HG02981 (cell line): Measurements from ENCODE around the gene TENM4.
"Not testable (repeated sequence)": the region's sequence is repeated elsewhere in the genome, so short reads cannot be mapped to it uniquely, and the experiment has no call there.

Experiments
- ATAC-seq: cut with Tn5 transposase; IDR thresholded peaks from one replicate; pipeline ENCODE4 v1.9.1; 2021; ENCODE audit warnings: mild to moderate bottlenecking, moderate library complexity; ENCODE audit not compliant: unreplicated experiment

TENM4 gene

GRCh38 chr11:79255965-79256364 lies 184.9 kb downstream of the TENM4 start:
- no peak for ATAC-seq

- ATAC-seq, result no peak
Observed at GRCh38 chr11:79253280-79253679, 187.6 kb downstream of the TENM4 start.

DNA sequence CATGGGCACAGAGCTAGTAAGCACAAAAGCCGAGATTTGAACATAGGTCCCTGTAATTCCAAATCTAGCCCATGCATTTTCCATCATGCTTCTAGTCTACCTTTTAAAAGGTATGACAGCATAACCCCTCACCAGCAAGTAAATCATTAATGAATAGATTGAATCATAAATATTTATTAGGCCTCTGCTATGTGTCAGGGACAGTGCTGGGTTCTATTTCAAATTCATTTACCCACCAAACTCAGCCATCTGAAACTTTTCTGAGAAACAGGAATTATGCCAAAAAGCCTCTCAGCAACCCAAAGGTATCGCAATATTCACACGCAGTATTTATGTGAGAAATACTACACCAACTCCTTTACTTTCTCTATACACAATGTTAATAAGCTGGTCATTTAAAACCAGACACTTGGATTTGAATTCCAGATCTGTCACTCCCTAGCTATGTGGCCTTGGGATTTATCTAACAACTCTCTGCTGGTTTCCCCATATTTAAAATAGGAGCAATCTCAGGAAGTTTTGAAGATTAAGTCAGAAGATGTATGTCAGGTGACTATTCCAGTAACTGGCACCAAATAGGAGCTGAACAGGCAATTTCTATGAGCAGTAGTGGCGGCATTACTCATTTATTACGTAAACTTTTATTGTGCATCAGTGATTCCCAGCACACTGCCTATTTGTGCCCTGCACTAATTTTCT lies 191.4 kb downstream of the TENM4 start:
- ATAC-seq, result no peak

- no peak for ATAC-seq
Observed at GRCh38 chr11:79244798-79245197, 196.0 kb downstream of the TENM4 start.

- no peak for ATAC-seq
Observed at GRCh38 chr11:79244241-79244772, 196.5 kb downstream of the TENM4 start.

- no peak for ATAC-seq
Observed at GRCh38 chr11:79243422-79244210, 197.2 kb downstream of the TENM4 start.

DNA sequence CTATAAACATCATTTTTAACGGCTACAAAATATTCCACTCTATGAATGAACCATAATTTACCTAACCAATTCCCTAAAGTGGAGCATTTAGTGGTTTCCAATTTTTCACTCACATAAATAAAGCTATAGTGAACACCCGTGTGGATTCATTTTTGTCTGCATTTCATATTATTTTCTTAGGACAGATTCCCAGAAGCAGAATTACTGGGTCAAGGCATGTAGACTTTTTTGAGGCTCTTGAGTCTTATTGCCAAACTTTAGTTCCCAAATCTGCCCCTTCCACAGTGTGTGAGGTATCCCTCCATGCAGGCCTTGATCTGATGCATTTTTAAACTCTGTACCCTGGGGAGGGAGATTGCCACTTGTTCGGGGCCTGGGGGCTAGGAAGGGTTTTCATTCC lies 198.2 kb downstream of the TENM4 start:
- no peak for ATAC-seq

GRCh38 chr11:79241852-79242241 lies 199.0 kb downstream of the TENM4 start:
- ATAC-seq, result no peak

GRCh38 chr11:79241205-79241851 lies 199.5 kb downstream of the TENM4 start:
- no peak for ATAC-seq

GRCh38 chr11:79237703-79238102 lies 203.1 kb downstream of the TENM4 start:
- ATAC-seq, result no peak

- no peak for ATAC-seq
Observed at GRCh38 chr11:79237091-79237490, 203.7 kb downstream of the TENM4 start.

DNA sequence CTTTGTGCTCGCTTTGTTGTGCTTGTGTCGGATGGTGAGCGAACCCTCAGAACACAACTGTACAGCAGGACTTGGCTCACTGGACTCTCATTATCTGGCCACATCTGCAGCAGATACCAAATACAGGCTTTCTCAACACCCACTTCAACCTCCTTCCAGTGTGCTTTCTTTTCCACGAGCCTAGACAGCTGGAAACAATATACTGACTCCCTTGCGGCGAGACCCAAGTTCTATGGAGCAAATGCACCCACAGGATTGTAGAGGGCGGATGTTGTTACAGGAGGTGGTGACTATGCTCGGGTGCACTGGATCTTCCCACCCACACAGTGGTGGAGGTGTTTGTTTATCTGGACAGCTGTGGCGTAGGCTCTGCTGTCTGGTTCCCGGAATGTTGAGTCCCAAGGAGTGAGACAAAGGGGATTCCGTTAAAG lies 204.3 kb downstream of the TENM4 start:
- no peak for ATAC-seq

DNA sequence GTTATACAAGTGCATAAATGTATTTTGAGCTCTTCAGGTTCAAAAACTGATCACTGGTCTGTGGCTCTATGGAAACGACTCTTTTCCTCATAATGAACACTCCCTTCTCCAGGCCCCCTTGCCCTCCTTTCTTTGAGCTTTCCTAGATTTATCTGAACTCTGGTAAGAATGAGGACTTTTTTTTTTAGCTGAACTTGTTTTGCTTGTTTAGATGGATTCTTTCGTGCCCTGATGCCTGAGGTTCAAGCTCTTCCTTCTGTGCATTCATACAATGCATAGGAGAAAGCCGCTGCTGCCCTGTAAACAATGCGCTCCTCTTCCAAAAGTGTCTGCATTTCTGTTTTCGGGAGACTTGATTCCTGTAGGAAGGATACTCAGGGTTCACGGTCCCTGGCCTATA lies 205.1 kb downstream of the TENM4 start:
- ATAC-seq, result no peak

DNA sequence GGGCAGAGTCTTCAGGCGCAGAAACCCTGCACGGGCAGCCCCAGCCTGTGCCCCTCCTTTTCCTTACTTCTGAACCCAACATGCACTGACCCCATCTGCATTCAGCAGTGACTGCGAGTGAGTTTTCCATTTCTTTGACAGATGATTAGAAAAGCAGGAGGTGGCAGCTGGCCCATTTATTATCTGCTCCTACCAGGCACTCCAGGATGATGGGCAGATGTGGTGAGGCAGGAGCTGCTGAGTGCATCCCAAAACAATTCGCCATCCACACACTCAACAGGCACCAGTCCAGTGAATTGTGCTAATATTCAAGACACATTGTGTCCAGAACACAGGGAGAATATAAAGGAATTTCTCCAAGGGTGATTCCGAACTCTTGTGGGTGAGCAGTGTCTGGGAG lies 208.5 kb downstream of the TENM4 start:
- ATAC-seq, result no peak

GRCh38 chr11:79229047-79229446 lies 211.8 kb downstream of the TENM4 start:
- no peak for ATAC-seq

- ATAC-seq, result no peak
Observed at GRCh38 chr11:79227767-79228755, 212.8 kb downstream of the TENM4 start.

DNA sequence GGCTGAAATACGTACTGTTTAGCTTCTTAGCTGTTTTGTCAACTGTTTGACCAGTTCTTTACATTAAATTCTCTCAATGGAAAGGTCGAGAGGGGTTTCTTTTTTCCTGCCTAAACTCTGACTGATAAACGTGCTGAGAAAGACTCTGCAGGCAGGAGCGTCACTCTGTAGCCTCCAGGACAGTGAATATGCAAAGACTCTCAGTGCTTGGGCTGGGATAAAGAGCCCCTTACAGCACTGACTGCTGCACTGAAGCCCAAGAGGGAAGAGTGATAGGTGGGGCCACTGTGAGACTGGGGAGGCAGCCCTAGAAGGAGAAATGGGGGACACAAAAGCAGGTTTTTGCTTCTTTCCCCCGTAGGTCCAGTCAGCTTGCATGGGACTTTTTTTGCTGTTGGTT lies 213.5 kb downstream of the TENM4 start:
- ATAC-seq, result no peak

DNA sequence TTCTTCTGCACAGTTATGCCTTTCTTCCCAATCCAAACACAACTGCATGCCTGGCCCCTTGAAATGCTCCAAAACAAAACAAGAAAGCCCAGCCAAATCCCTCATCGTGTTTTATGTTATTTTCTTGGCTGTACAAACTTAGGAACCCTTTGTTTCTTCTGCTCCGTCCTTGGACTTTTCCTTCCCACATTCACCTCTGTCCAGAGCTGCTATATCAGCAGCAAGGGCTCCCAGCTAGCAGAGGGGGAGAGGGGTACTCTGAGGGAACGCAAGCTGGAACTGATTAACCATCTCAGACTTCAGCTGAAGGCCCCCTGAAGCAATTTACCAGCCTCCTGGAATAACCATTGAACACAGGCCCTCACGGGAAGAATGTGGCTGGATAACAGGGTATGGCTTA lies 214.7 kb downstream of the TENM4 start:
- no peak for ATAC-seq

DNA sequence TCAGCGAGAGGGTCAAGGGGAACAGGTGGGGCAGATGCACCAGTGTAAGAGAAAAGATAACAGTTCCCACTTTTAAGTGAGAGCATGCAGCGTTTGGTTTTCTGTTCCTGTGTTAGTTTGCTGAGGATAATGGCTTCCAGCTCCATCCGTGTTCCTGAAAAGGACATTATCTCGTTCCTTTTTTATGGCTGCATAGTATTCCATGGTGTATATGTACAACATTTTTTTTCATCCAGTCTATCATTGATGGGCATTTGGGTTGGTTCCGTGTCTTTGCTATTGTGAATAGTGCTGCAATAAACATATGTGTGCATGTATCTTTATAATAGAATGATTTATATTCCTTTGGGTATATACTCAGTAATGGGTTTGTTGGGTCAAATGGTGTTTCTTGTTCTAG lies 218.7 kb downstream of the TENM4 start:
- not testable (repeated sequence) for ATAC-seq

DNA sequence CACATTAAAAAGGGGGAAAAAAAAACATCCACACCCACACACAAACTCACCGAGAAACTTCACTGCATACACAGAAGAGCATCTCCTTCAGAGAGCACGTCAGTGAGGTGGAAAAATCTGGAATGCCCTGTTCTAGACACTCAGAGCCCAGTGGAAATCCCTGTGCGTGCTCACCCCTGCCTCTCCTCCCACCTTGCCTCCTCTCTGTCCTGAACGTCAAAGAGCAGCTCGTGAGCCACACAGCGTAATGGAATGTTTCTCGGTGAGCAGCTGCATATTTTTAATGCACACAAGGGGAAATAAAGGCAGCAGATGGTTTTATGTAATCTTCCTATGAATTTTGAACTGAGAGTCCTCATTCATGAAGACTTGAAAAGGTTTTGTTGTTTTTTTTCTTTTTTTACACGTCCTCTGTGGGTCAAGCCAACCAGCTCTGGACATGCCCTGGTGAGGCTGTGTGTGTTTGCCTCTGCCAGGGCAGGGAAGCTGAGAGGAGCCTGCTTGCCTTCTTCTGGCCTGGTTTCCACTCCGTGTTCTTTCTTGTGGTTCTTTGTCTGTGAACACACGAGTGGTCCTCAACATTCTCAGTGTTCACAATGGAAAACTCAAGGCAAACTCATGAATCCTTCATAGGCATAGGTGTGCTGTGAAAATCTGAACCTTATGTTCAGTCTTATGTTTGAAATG lies 219.2 kb downstream of the TENM4 start:
- no peak for ATAC-seq
